CD14-positive monocyte (primary cell): Measurements from ENCODE around the gene MAPK4. TPM values are rescaled to one million over a fixed set of nuclear protein-coding genes. Genes with fewer than 3 reads are reported as not detected.

Experiments used
- DNase-seq, 3 donors: peaks; one replicate each; pipeline ENCODE4 v3.0.0-alpha.2; 2011 to 2022
- H2AFZ ChIP-seq: 2 replicates; pipeline ENCODE4 v1.6.0; 2012; ENCODE audit warnings: mild to moderate bottlenecking, low read depth, low read length, inconsistent platforms; ENCODE audit not compliant: insufficient read depth, poor library complexity, severe bottlenecking
- H3K27ac ChIP-seq, 2 donors: 1 replicate in 1 of 2; 2 replicates in 1 of 2; pipeline ENCODE4 v1.5.1; 2012 to 2013; ENCODE audit warnings: low read length in 2 of 2, control low read depth in 1 of 2, inconsistent platforms in 1 of 2, low read depth in 1 of 2, mild to moderate bottlenecking in 1 of 2
- H3K27me3 ChIP-seq, 2 donors: one replicate each; pipeline versions ENCODE4 v1.6.0 to v1.6.1; 2011 to 2013; ENCODE audit warnings: low read length in 2 of 2; ENCODE audit not compliant: control insufficient read depth in 2 of 2, insufficient read depth in 2 of 2
- H3K36me3 ChIP-seq, 2 donors: replicated peaks in 1 of 2; 1 replicate in 1 of 2; 2 replicates in 1 of 2; pipeline versions ENCODE4 v1.5.1 to v1.6.1; 2012 to 2013; ENCODE audit warnings: low read length in 2 of 2, control low read depth in 1 of 2, inconsistent platforms in 1 of 2, mild to moderate bottlenecking in 1 of 2; ENCODE audit not compliant: insufficient read depth in 2 of 2, control insufficient read depth in 1 of 2
- H3K4me1 ChIP-seq, 2 donors: 1 replicate in 1 of 2; 2 replicates in 1 of 2; pipeline versions ENCODE4 v1.5.1 to v1.6.1; 2012 to 2013; ENCODE audit warnings: low read length in 2 of 2, control low read depth in 1 of 2, inconsistent platforms in 1 of 2, mild to moderate bottlenecking in 1 of 2, moderate library complexity in 1 of 2; ENCODE audit not compliant: insufficient read depth in 2 of 2, control insufficient read depth in 1 of 2
- H3K4me2 ChIP-seq: replicated peaks from 2 replicates; pipeline ENCODE3; 2012; ENCODE audit warnings: low read length, moderate library complexity, mild to moderate bottlenecking; ENCODE audit not compliant: poor library complexity, severe bottlenecking; ENCODE audit errors: extremely low read depth
- H3K4me3 ChIP-seq, 3 experiments: fragments of 200-600 bp in 1 of 3; sonication (generic) in 1 of 3; replicated peaks in 1 of 3; 1 replicate in 2 of 3; 2 replicates in 1 of 3; pipeline ENCODE4 v1.5.1; 2011 to 2013; ENCODE audit warnings: low read length in 3 of 3, mild to moderate bottlenecking in 3 of 3, control low read depth in 2 of 3, low read depth in 2 of 3, inconsistent platforms in 1 of 3, moderate library complexity in 1 of 3
- H3K79me2 ChIP-seq: 2 replicates; pipeline ENCODE4 v1.6.0; 2012; ENCODE audit warnings: mild to moderate bottlenecking, control low read depth, inconsistent platforms, low read length, moderate library complexity; ENCODE audit not compliant: insufficient read depth
- H3K9ac ChIP-seq: 2 replicates; pipeline ENCODE4 v1.6.0; 2017; ENCODE audit warnings: low read length, mild to moderate bottlenecking; ENCODE audit not compliant: insufficient read depth, poor library complexity, severe bottlenecking
- H3K9me3 ChIP-seq, 2 donors: replicated peaks in 1 of 2; 1 replicate in 1 of 2; 2 replicates in 1 of 2; pipeline versions ENCODE4 v1.5.1 to v1.6.1; 2012 to 2013; ENCODE audit warnings: low read length in 2 of 2, control low read depth in 1 of 2; ENCODE audit not compliant: control insufficient read depth in 1 of 2, insufficient read depth in 1 of 2
- H4K20me1 ChIP-seq: 2 replicates; pipeline ENCODE4 v1.6.0; 2012; ENCODE audit warnings: mild to moderate bottlenecking, low read length, control low read depth, moderate library complexity; ENCODE audit not compliant: insufficient read depth
- H3K27ac Mint-ChIP-seq, 7 donors: one replicate each; pipeline ENCODE4 v1.8.0; 2020; ENCODE audit warnings: mild to moderate bottlenecking in 7 of 7, mixed read lengths in 7 of 7, moderate library complexity in 6 of 7, inconsistent platforms in 2 of 7
- H3K27me3 Mint-ChIP-seq, 3 donors: one replicate each; pipeline ENCODE4 v1.8.0; 2021 to 2022; ENCODE audit warnings: low read depth in 3 of 3, mild to moderate bottlenecking in 3 of 3, mixed read lengths in 3 of 3, moderate library complexity in 3 of 3, inconsistent platforms in 1 of 3
- H3K36me3 Mint-ChIP-seq, 2 donors: one replicate each; pipeline ENCODE4 v1.8.0; 2020; ENCODE audit warnings: mixed read lengths in 2 of 2, inconsistent platforms in 1 of 2, mild to moderate bottlenecking in 1 of 2
- H3K4me1 Mint-ChIP-seq: one replicate; pipeline ENCODE4 v1.8.0; 2020; ENCODE audit warnings: mild to moderate bottlenecking, mixed read lengths
- H3K4me3 Mint-ChIP-seq, 2 donors: one replicate each; pipeline ENCODE4 v1.8.0; 2020; ENCODE audit warnings: mild to moderate bottlenecking in 2 of 2, mixed read lengths in 2 of 2, moderate library complexity in 1 of 2
- H3K9me3 Mint-ChIP-seq, 7 donors: one replicate each; pipeline ENCODE4 v1.8.0; 2020 to 2022; ENCODE audit warnings: mixed read lengths in 7 of 7, mild to moderate bottlenecking in 6 of 7, moderate library complexity in 6 of 7, inconsistent platforms in 2 of 7
- CTCF ChIP-seq: fragments of 200-600 bp; IDR thresholded peaks from one replicate; pipeline ENCODE4 v1.8.0; 2022; ENCODE audit warnings: antibody characterized with exemption, mild to moderate bottlenecking
- WGBS: methylation state at CpG from one replicate; pipeline ENCODE4 v1.1.5; 2013; ENCODE audit warnings: missing lambda C conversion rate; ENCODE audit not compliant: insufficient coverage; 5-methylcytosine and 5-hydroxymethylcytosine counted together
- intact Hi-C, 2 donors: fragments of 100-400 bp; cut with micrococcal nuclease; formaldehyde crosslinking; loops; one replicate each; pipeline versions ENCODE4 v1.15.0 to v1.15.1; 2023
- polyA plus RNA-seq, 3 donors: library from polyadenylated mRNA; depleted of rRNA in 1 of 3; unstranded in 2 of 3; stranded (reverse) in 1 of 3; fragments of 300-500 nt in 2 of 3; fragments of >200 nt in 1 of 3; fragmentation: Illumina TruSeq in 2 of 3; gene quantifications; 1 replicate in 2 of 3; 2 replicates in 1 of 3; pipeline ENCODE4 v1.2.3, GENCODE V29; 2012 to 2021

MAPK4 gene
- polyA plus RNA-seq, 3 donors: not detected

GRCh38 chr18:50629148-50629631 lies 69.3 kb downstream of the MAPK4 start:
- no peaks in the 10 kb centered on the region for H3K4me1 Mint-ChIP-seq
- H3K36me3 Mint-ChIP-seq: no peaks in the 10 kb centered on the region
- Histone ChIP-seq H3K79me2 (no peaks in the 10 kb centered on the region), H3K4me3 (no peak overlapping the region), H2AFZ (no peak overlapping the region), H3K9me3 (no peaks in the 10 kb centered on the region), H3K36me3 (no peaks in the 10 kb centered on the region), H4K20me1 (no peaks in the 10 kb centered on the region), H3K4me1 (no peaks in the 10 kb centered on the region), H3K27ac (no peak overlapping the region), H3K27me3 (no peaks in the 10 kb centered on the region), H3K9ac (no peak overlapping the region), H3K4me2 (no peak overlapping the region)
- 99% methylated on average over 5 of the region's 5 CpGs for WGBS
- no peak for TF ChIP-seq CTCF
- intact Hi-C loops: no loop called here
- no peak overlapping the region for H3K27ac Mint-ChIP-seq
- peaks cover 0 to 3% (median 3%) of the 10 kb centered on the region in 3 donors for H3K27me3 Mint-ChIP-seq
- H3K9me3 Mint-ChIP-seq: peaks cover 0 to 11% (median 3%) of the 10 kb centered on the region in 7 donors
- H3K4me3 Mint-ChIP-seq: no peak overlapping the region
- no peak for DNase-seq

GRCh38 chr18:50630895-50631294 lies 71.0 kb downstream of the MAPK4 start:
- no peaks in the 10 kb centered on the region for H4K20me1 ChIP-seq
- no peaks in the 10 kb centered on the region for H3K27me3 ChIP-seq
- H3K4me1 Mint-ChIP-seq: no peaks in the 10 kb centered on the region
- H3K36me3 Mint-ChIP-seq: no peaks in the 10 kb centered on the region
- H3K4me3 ChIP-seq: no peak overlapping the region
- no peaks in the 10 kb centered on the region for H3K79me2 ChIP-seq
- no peak overlapping the region for H3K4me2 ChIP-seq
- H3K9me3 Mint-ChIP-seq: peaks cover 0 to 11% (median 1%) of the 10 kb centered on the region in 7 donors
- H3K4me1 ChIP-seq: no peaks in the 10 kb centered on the region
- no peak for TF ChIP-seq CTCF
- no peak overlapping the region for H3K27ac Mint-ChIP-seq
- H3K4me3 Mint-ChIP-seq: no peak overlapping the region
- 93% methylated on average over 8 of the region's 8 CpGs for WGBS
- H3K9ac ChIP-seq: no peak overlapping the region
- H2AFZ ChIP-seq: no peak overlapping the region
- no peaks in the 10 kb centered on the region for H3K9me3 ChIP-seq
- no peaks in the 10 kb centered on the region for H3K36me3 ChIP-seq
- H3K27me3 Mint-ChIP-seq: peaks cover 0 to 3% (median 2%) of the 10 kb centered on the region in 3 donors
- H3K27ac ChIP-seq: no peak overlapping the region
- intact Hi-C loops: no loop called here
- no peak for DNase-seq
